HepG2 (cell line): ENCODE results near the gene LCE3D. TPM values are rescaled to one million over a fixed set of nuclear protein-coding genes. Genes with fewer than 3 reads are reported as not detected.

Source experiments
- ATAC-seq: fragments of 200-7000 bp; cut with Tn5 transposase; 3 replicates; pipeline ENCODE4 v1.9.1; 2020; ENCODE audit warnings: mild to moderate bottlenecking, moderate library complexity
- BruUV-seq: library from RNA; stranded (reverse); fragments of 400-500 nt; replicated peaks from 2 replicates; lab custom pipeline; 2021; lab: Mats Ljungman, UMichigan
- CTCF ChIA-PET: fragments of 300-600 bp; formaldehyde crosslinking; extraction: SDS; loops from one replicate; lab custom pipeline; 2021; ENCODE audit warnings: low total read pairs, inconsistent platforms, low intra/inter-chr PET ratio; lab: Yijun Ruan, JAX
- POLR2A ChIA-PET: fragments of 350-600 bp; sonication (Branson Sonifier 250); formaldehyde crosslinking; loops from one replicate; lab custom pipeline; 2020; ENCODE audit warnings: antibody characterized with exemption, inconsistent platforms; lab: Yijun Ruan, JAX
- DNase-seq: peaks from one replicate; pipeline ENCODE4 v3.0.0-alpha.2; 2015; ENCODE audit warnings: low spot score
- FAIRE-seq: peaks from 3 replicates; lab custom pipeline; 2011; peaks lifted over from hg19 to GRCh38; lab: Jason Lieb, UNC
- H2AFZ ChIP-seq: one replicate; pipeline ENCODE4 v1.6.1; 2011; ENCODE audit warnings: low read length, inconsistent platforms
- H3K27ac ChIP-seq: fragments of 300-600 bp; 3 replicates; pipeline ENCODE4 v1.8.0; 2011; ENCODE audit warnings: mixed run types, mild to moderate bottlenecking, mixed read lengths, low read length, inconsistent platforms; ENCODE audit not compliant: insufficient read depth; ENCODE audit errors: extremely low read length
- H3K27me3 ChIP-seq, 2 experiments: fragments of 200-600 bp in 1 of 2; 2 replicates in 1 of 2; 3 replicates in 1 of 2; pipeline versions ENCODE4 v1.6.0 to v1.8.0; 2011; ENCODE audit warnings: low read length in 2 of 2, mild to moderate bottlenecking in 2 of 2, moderate library complexity in 2 of 2, inconsistent platforms in 1 of 2; ENCODE audit not compliant: insufficient read depth in 2 of 2, control insufficient read depth in 1 of 2
- H3K36me3 ChIP-seq, 2 experiments: fragments of 200-600 bp in 1 of 2; replicated peaks in 1 of 2; 2 replicates in 1 of 2; 3 replicates in 1 of 2; pipeline versions ENCODE4 v1.5.1 to v1.8.0; 2011; ENCODE audit warnings: low read length in 2 of 2, inconsistent platforms in 1 of 2; ENCODE audit not compliant: insufficient read depth in 2 of 2, control insufficient read depth in 1 of 2
- H3K4me1 ChIP-seq: 2 replicates; pipeline ENCODE4 v1.5.1; 2012; ENCODE audit warnings: low read length, inconsistent platforms; ENCODE audit not compliant: insufficient read depth
- H3K4me2 ChIP-seq: 2 replicates; pipeline ENCODE4 v1.6.0; 2011; ENCODE audit warnings: low read depth, low read length, inconsistent platforms
- H3K4me3 ChIP-seq, 3 experiments: fragments of 200-600 bp in 1 of 3; sonication (generic), shearing (Covaris generic) in 1 of 3; replicated peaks in 1 of 3; 2 replicates each; pipeline ENCODE4 v1.5.1; 2011 to 2016; ENCODE audit warnings: low read length in 3 of 3, inconsistent platforms in 2 of 3, low read depth in 2 of 3, mild to moderate bottlenecking in 2 of 3, control low read depth in 1 of 3, mixed read lengths in 1 of 3; ENCODE audit not compliant: insufficient read depth in 1 of 3
- H3K79me2 ChIP-seq: one replicate; pipeline ENCODE4 v1.6.1; 2011; ENCODE audit warnings: low read length, inconsistent platforms; ENCODE audit not compliant: insufficient read depth
- H3K9ac ChIP-seq: 2 replicates; pipeline ENCODE4 v1.6.0; 2011; ENCODE audit warnings: mild to moderate bottlenecking, low read depth, low read length, inconsistent platforms; ENCODE audit not compliant: insufficient read depth
- H3K9me3 ChIP-seq: 2 replicates; pipeline ENCODE4 v1.5.1; 2012; ENCODE audit warnings: mild to moderate bottlenecking, low read length
- H4K20me1 ChIP-seq: 2 replicates; pipeline ENCODE4 v1.6.0; 2011; ENCODE audit warnings: inconsistent platforms, mild to moderate bottlenecking, low read length, moderate library complexity; ENCODE audit not compliant: insufficient read depth
- MED1 ChIP-seq: sonication (generic); formaldehyde crosslinking; IDR thresholded peaks from 2 replicates; pipeline ENCODE4 v1.4.0; 2020; ENCODE audit warnings: missing genetic modification reagents
- NCOA5 ChIP-seq: sonication (generic); formaldehyde crosslinking; IDR thresholded peaks from 2 replicates; pipeline ENCODE4 v1.4.0; 2020; ENCODE audit warnings: missing genetic modification reagents
- ZFX ChIP-seq: sonication (generic); formaldehyde crosslinking; IDR thresholded peaks from 2 replicates; pipeline ENCODE4 v1.4.0; 2020; ENCODE audit warnings: mild to moderate bottlenecking, low read depth, missing genetic modification reagents, moderate library complexity
- ZNF496 ChIP-seq: sonication (generic); formaldehyde crosslinking; IDR thresholded peaks from 2 replicates; pipeline ENCODE4 v1.8.1; 2023; ENCODE audit warnings: mild to moderate bottlenecking, moderate library complexity, missing genetic modification reagents; ENCODE audit not compliant: insufficient replicate concordance
- ZNF644 ChIP-seq: IDR thresholded peaks from 2 replicates; pipeline ENCODE4 v1.6.1; 2016; ENCODE audit warnings: low read depth
- WGBS: methylation state at CpG from one replicate; pipeline ENCODE4 v1.1.6; 2017; ENCODE audit warnings: low lambda C conversion rate; 5-methylcytosine and 5-hydroxymethylcytosine counted together
- in situ Hi-C: cut with HindIII; loops from 2 replicates; pipeline ENCODE4 v1.10.0; 2017; ENCODE audit warnings: low pct_unique_long_range_greater_than_20kb; ENCODE audit not compliant: extremely low pct_ligation_motif_present
- intact Hi-C: fragments of 100-400 bp; cut with micrococcal nuclease; formaldehyde crosslinking; loops from one replicate; pipeline ENCODE4 v1.10.0; 2022; ENCODE audit not compliant: unreplicated experiment
- polyA plus RNA-seq, 8 experiments: library from polyadenylated mRNA; depleted of rRNA in 3 of 8; stranded (reverse) in 7 of 8; unstranded in 1 of 8; fragments of >200 nt; fragmentation: Illumina TruSeq in 4 of 8; extraction: Trizol in 4 of 8; gene quantifications; 2 replicates each; pipeline versions ENCODE4 v1.2.1 to v1.2.3, GENCODE V29; 2011 to 2016; ENCODE audit warnings: low read depth in 4 of 8, missing spikeins in 1 of 8, mixed read lengths in 1 of 8; ENCODE audit not compliant: insufficient read depth in 1 of 8
- total RNA-seq, 5 experiments: library from RNA; depleted of rRNA; stranded (reverse); fragments of >200 nt; fragmentation: Illumina TruSeq; extraction: Trizol; gene quantifications; 2 replicates each; pipeline ENCODE4 v1.2.3, GENCODE V29; 2016; ENCODE audit warnings: low read depth in 1 of 5
- TF ChIP-seq, protein P1 (sequence below): sonication (generic); formaldehyde crosslinking; IDR thresholded peaks from 2 replicates; pipeline ENCODE4 v1.9.0; 2021; ENCODE audit warnings: missing genetic modification reagents, mild to moderate bottlenecking, borderline replicate concordance
- TF ChIP-seq, protein P2 (sequence below): sonication (generic); formaldehyde crosslinking; IDR thresholded peaks from 2 replicates; pipeline ENCODE4 v1.8.1; 2023; ENCODE audit warnings: mild to moderate bottlenecking, moderate library complexity, missing genetic modification reagents
- TF ChIP-seq, protein P3 (sequence below): sonication (generic); formaldehyde crosslinking; IDR thresholded peaks from 2 replicates; pipeline ENCODE4 v1.5.1; 2020; ENCODE audit warnings: mild to moderate bottlenecking, missing genetic modification reagents, moderate library complexity
- TF ChIP-seq, protein P4 (sequence below): sonication (generic); formaldehyde crosslinking; IDR thresholded peaks from 2 replicates; pipeline ENCODE4 v1.5.1; 2020; ENCODE audit warnings: missing genetic modification reagents, mild to moderate bottlenecking, borderline replicate concordance

LCE3D gene
- total and polyA plus RNA-seq, 2 of the 13 experiments (the other 11 are each of a cell fraction or from before 2014, with no cell fraction given), result not detected

DNA sequence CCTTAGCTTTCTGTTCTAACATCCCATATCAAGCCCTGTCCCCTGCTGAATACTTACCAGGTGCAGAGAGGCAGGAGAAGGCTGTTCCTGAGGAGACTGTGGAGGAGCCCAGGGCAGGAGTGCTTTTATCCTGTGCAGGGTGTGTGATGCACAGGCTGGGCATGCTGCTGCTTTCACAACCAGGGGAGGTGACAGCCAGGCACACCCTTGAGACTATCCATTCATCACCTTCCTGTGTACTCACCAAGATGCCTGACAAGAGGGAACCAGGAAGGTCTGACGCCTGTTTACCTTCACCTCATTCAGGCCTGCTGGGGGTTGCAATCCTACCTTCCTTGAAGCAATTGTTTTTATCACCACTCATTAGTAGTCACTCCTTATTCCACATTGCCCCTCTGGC lies 13.6 kb downstream of the LCE3D start, which contains the start of gene LCE3E:
LCE3E (minus strand) TSS at position 100 of the 400 bp plus-strand sequence. CDS start 572 bp downstream, outside the sequence.
- in situ Hi-C loops (loop anchor here (5.0 kb wide), 1 partner anchor 56 kb away; the partner anchor contains the start of gene LCE3A), intact Hi-C loops (no loop called here)
- DNase-seq (no peak), FAIRE-seq (no peak), ATAC-seq (no peak)
- Histone ChIP-seq H4K20me1 (no peaks in the 10 kb centered on the region), H3K27me3 (no peaks in the 10 kb centered on the region), H3K4me2 (no peak within 1 kb of the TSS), H3K4me3 (no peak within 1 kb of the TSS), H3K9ac (no peak within 1 kb of the TSS), H3K36me3 (no peaks in the 10 kb centered on the region), H3K4me1 (no peaks in the 10 kb centered on the region), H3K27ac (no peak within 1 kb of the TSS), H2AFZ (no peak within 1 kb of the TSS), H3K79me2 (no peaks in the 10 kb centered on the region), H3K9me3 (no peaks in the 10 kb centered on the region)
- ChIA-PET CTCF (no interaction called here), POLR2A (no interaction called here)
- WGBS, result 0% methylated on average over 1 of the region's 1 CpG
- TF ChIP-seq, protein P1, sequence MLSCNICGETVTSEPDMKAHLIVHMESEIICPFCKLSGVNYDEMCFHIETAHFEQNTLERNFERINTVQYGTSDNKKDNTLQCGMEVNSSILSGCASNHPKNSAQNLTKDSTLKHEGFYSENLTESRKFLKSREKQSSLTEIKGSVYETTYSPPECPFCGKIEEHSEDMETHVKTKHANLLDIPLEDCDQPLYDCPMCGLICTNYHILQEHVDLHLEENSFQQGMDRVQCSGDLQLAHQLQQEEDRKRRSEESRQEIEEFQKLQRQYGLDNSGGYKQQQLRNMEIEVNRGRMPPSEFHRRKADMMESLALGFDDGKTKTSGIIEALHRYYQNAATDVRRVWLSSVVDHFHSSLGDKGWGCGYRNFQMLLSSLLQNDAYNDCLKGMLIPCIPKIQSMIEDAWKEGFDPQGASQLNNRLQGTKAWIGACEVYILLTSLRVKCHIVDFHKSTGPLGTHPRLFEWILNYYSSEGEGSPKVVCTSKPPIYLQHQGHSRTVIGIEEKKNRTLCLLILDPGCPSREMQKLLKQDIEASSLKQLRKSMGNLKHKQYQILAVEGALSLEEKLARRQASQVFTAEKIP (CRISPR knock-in tag), result no peak
- TF ChIP-seq, protein P2, sequence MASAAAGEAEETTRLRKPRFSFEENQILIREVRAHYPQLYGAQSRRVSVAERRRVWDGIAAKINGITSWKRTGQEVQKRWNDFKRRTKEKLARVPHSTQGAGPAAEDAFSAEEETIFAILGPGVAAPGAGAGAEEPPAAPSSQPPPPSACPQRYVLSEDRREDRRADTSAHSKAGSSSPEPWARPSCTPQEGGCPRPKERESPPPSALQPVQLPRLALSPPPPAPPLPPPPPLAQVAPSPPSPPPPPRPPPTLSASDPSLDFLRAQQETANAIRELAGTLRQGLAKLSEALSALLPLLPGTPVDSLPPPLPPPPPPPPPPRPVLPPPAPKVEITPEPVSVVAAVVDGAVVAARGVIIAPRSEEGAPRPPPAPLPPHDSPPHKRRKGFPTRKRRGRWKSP (CRISPR knock-in tag), result no peak
- no TSS peak for BruUV-seq

DNA sequence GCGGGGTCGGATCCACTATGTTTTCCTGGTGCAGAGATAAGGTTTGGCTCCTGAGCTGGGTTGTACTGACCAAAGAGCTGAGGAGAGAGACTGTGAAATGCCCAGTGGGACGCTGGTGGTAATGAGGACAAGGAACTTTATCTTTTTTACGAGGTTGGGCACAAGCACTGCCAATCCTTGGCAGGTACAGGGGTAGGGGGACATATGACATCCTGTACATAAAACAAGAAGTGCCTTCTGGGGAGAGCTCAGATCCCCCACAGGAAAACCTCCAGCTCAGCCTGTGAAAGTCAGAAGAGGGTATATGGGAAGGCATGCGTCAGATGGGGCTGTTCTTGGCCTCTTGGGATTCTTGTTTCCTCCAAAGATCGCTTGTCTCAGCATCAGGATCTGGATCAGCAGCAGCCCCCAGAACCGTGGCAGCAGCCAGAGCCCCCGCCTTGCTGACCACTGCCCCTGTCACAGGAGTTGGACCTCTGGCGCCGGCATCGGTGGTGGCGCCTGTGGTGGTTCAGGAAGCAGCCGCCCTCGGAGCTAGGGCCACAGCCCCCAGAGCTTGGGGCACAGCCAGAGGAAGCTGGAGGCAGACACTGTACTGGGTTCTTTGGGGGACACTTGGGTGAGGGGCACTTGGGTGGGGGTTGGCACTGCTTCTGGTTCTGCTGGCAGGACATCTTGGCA lies 14.6 kb downstream of the LCE3D start:
- no peak for DNase-seq
- Histone ChIP-seq H4K20me1 (no peaks in the 10 kb centered on the region), H3K9me3 (no peaks in the 10 kb centered on the region), H3K4me3 (no peak overlapping the region), H3K4me2 (no peak overlapping the region), H3K4me1 (no peaks in the 10 kb centered on the region), H3K79me2 (no peaks in the 10 kb centered on the region), H3K27ac (no peak overlapping the region), H3K9ac (no peak overlapping the region), H2AFZ (no peak overlapping the region), H3K27me3 (no peaks in the 10 kb centered on the region), H3K36me3 (no peaks in the 10 kb centered on the region)
- no TSS peak for BruUV-seq
- intact Hi-C loops, result no loop called here
- ChIA-PET CTCF (no interaction called here), POLR2A (no interaction called here)
- 9% methylated on average over 6 of the region's 14 CpGs for WGBS
- ATAC-seq, result no peak
- FAIRE-seq, result no peak
- in situ Hi-C loops, result loop anchor here (5.0 kb wide), 1 partner anchor 57 kb away; the partner anchor contains the start of gene LCE3A
- TF ChIP-seq ZNF644 (CRISPR knock-in tag), result no peak
- TF ChIP-seq ZNF496, result no peak
- TF ChIP-seq MED1 (CRISPR knock-in tag), result no peak
- TF ChIP-seq, protein P3, sequence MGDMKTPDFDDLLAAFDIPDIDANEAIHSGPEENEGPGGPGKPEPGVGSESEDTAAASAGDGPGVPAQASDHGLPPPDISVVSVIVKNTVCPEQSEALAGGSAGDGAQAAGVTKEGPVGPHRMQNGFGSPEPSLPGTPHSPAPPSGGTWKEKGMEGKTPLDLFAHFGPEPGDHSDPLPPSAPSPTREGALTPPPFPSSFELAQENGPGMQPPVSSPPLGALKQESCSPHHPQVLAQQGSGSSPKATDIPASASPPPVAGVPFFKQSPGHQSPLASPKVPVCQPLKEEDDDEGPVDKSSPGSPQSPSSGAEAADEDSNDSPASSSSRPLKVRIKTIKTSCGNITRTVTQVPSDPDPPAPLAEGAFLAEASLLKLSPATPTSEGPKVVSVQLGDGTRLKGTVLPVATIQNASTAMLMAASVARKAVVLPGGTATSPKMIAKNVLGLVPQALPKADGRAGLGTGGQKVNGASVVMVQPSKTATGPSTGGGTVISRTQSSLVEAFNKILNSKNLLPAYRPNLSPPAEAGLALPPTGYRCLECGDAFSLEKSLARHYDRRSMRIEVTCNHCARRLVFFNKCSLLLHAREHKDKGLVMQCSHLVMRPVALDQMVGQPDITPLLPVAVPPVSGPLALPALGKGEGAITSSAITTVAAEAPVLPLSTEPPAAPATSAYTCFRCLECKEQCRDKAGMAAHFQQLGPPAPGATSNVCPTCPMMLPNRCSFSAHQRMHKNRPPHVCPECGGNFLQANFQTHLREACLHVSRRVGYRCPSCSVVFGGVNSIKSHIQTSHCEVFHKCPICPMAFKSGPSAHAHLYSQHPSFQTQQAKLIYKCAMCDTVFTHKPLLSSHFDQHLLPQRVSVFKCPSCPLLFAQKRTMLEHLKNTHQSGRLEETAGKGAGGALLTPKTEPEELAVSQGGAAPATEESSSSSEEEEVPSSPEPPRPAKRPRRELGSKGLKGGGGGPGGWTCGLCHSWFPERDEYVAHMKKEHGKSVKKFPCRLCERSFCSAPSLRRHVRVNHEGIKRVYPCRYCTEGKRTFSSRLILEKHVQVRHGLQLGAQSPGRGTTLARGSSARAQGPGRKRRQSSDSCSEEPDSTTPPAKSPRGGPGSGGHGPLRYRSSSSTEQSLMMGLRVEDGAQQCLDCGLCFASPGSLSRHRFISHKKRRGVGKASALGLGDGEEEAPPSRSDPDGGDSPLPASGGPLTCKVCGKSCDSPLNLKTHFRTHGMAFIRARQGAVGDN (CRISPR knock-in tag), result no peak
- TF ChIP-seq NCOA5 (CRISPR knock-in tag), result no peak
- TF ChIP-seq ZFX (CRISPR knock-in tag), result no peak
- TF ChIP-seq, protein P4, sequence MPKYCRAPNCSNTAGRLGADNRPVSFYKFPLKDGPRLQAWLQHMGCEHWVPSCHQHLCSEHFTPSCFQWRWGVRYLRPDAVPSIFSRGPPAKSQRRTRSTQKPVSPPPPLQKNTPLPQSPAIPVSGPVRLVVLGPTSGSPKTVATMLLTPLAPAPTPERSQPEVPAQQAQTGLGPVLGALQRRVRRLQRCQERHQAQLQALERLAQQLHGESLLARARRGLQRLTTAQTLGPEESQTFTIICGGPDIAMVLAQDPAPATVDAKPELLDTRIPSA (CRISPR knock-in tag), result no peak
